ENCODE measurements around the gene FIGNL2. TPM values are rescaled to one million over a fixed set of nuclear protein-coding genes. Genes with fewer than 3 reads are reported as not detected.
"Not testable (repeated sequence)": the region's sequence is repeated elsewhere in the genome, so short reads cannot be mapped to it uniquely, and the experiment has no call there.

FIGNL2 gene
- total RNA-seq, 3 donors from 2014 or later, result 0.16 to 1.3 (median 0.29) TPM

GRCh38 chr12:51888316-51889215 is 40.0 kb upstream of the FIGNL2 start:
- Histone ChIP-seq H3K27me3 (no peaks in the 10 kb centered on the region), H3K27ac (no peak overlapping the region), H3K4me3 (peak overlapping the region in 1 of 3 donors; percentile 37), H3K4me1 (peaks cover 0 to 5% of the 10 kb centered on the region in 2 donors), H3K9me3 (no peaks in the 10 kb centered on the region), H3K36me3 (no peaks in the 10 kb centered on the region)
- TF ChIP-seq POLR2A (IDR thresholded peaks at IDR 0.05) (no peak), CTCF (IDR thresholded peaks at IDR 0.05) (no peak), POLR2AphosphoS5 (IDR thresholded peaks at IDR 0.05) (no peak)
- intact Hi-C loops (cut with DNase I; ENCODE audit: low total_unique reads), result no loop called here
- DNase-seq (ENCODE audit: low spot score in 2 of 2), result no peak

GRCh38 chr12:51887476-51888315 is 39.2 kb upstream of the FIGNL2 start, which contains the start of gene ANKRD33:
Gene ANKRD33, plus strand, starts transcription at chr12:51888103. Its CDS starts 84 bp downstream, at chr12:51888187.
- H3K27ac ChIP-seq, result peak within 1 kb of the TSS in 1 of 2 donors; percentile 62

GRCh38 chr12:51886021-51886710 is 37.6 kb upstream of the FIGNL2 start:
- no peaks in the 10 kb centered on the region for H3K36me3 ChIP-seq
- peak overlapping the region; percentile 69 to 71 for H3K27ac ChIP-seq
- no peaks in the 10 kb centered on the region for H3K9me3 ChIP-seq
- no peak for TF ChIP-seq POLR2A (IDR thresholded peaks at IDR 0.05)
- peak; percentile 87 to 92 (median 90) for TF ChIP-seq POLR2AphosphoS5 (IDR thresholded peaks at IDR 0.05)
- TF ChIP-seq CTCF (IDR thresholded peaks at IDR 0.05), result peak in 1 of 3 donors; percentile 27
- H3K4me1 ChIP-seq, result peaks cover 0 to 5% of the 10 kb centered on the region in 2 donors
- peak in 1 of 2 donors; percentile 85 for DNase-seq (ENCODE audit: low spot score in 2 of 2)
- H3K27me3 ChIP-seq, result no peaks in the 10 kb centered on the region
- intact Hi-C loops (cut with DNase I; ENCODE audit: low total_unique reads), result no loop called here
- H3K4me3 ChIP-seq, result peak overlapping the region in 1 of 3 donors; percentile 9

More at GRCh38 chr12:51887476-51888315, 39.2 kb upstream of the FIGNL2 start, which contains the start of gene ANKRD33:
- H3K4me3 ChIP-seq, result peak within 1 kb of the TSS in 1 of 3 donors; percentile 37
- DNase-seq (ENCODE audit: low spot score in 2 of 2), result no peak
- peaks cover 0 to 5% of the 10 kb centered on the region in 2 donors for H3K4me1 ChIP-seq
- H3K36me3 ChIP-seq, result no peaks in the 10 kb centered on the region
- intact Hi-C loops (cut with DNase I; ENCODE audit: low total_unique reads), result no loop called here
- no peaks in the 10 kb centered on the region for H3K9me3 ChIP-seq
- TF ChIP-seq CTCF (IDR thresholded peaks at IDR 0.05), result no peak
- TF ChIP-seq POLR2A (IDR thresholded peaks at IDR 0.05), result no peak
- TF ChIP-seq POLR2AphosphoS5 (IDR thresholded peaks at IDR 0.05), result no peak
- no peaks in the 10 kb centered on the region for H3K27me3 ChIP-seq

GRCh38 chr12:51885294-51886020 is 36.9 kb upstream of the FIGNL2 start:
- Histone ChIP-seq H3K27ac (peak overlapping the region; percentile 71 to 87), H3K4me3 (peak overlapping the region in 2 of 3 donors; percentile 9 to 35)
- H3K9me3 ChIP-seq; intact Hi-C loops (cut with DNase I; ENCODE audit: low total_unique reads); H3K4me1 ChIP-seq; H3K36me3 ChIP-seq; DNase-seq (ENCODE audit: low spot score in 2 of 2); H3K27me3 ChIP-seq: not testable (repeated sequence)

Measured in breast epithelium (tissue), 4 donors.